Measurements from ENCODE around the gene BZW2.

DNA sequence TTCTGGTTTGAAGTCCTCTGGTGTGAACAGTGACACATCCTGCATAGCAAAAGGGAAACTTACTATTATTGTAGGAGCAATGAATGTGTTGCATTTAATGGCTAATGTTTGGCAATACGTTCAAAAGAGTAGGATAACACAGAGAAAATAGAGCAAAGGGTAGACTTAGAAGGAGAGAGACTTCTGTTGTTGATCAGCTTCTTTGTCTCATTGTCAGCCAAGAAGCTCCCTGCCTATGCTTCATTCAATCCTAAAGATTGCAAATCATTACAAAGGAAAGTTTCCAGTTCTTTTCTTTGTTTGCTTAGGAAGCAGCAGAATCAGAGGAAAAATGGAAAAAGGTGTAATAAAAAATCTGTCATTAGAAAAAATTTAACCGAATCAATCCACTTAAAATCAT, 99.7 kb downstream of the BZW2 start:
- TF ChIP-seq, protein P1, sequence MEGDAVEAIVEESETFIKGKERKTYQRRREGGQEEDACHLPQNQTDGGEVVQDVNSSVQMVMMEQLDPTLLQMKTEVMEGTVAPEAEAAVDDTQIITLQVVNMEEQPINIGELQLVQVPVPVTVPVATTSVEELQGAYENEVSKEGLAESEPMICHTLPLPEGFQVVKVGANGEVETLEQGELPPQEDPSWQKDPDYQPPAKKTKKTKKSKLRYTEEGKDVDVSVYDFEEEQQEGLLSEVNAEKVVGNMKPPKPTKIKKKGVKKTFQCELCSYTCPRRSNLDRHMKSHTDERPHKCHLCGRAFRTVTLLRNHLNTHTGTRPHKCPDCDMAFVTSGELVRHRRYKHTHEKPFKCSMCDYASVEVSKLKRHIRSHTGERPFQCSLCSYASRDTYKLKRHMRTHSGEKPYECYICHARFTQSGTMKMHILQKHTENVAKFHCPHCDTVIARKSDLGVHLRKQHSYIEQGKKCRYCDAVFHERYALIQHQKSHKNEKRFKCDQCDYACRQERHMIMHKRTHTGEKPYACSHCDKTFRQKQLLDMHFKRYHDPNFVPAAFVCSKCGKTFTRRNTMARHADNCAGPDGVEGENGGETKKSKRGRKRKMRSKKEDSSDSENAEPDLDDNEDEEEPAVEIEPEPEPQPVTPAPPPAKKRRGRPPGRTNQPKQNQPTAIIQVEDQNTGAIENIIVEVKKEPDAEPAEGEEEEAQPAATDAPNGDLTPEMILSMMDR (IDR thresholded peaks at IDR 0.05) = no peak
- no peak for TF ChIP-seq POLR2AphosphoS5 (IDR thresholded peaks at IDR 0.05)
